Cardiac muscle cell (in vitro differentiated cells and primary cell): ENCODE results near the gene TMEM134. TPM values are rescaled to one million over a fixed set of nuclear protein-coding genes. Genes with fewer than 3 reads are reported as not detected.

ENCODE experiments used
- DNase-seq, 2 donors: peaks; one replicate each; pipeline versions ENCODE4 v3.0.0 to v3.0.0-alpha.2; 2010 to 2017; ENCODE audit warnings: low read depth in 1 of 2, low spot score in 1 of 2
- H3K27ac ChIP-seq: fragments of 200-600 bp; sonication (generic); 2 replicates; pipeline ENCODE4 v1.5.1; 2016
- H3K27me3 ChIP-seq: fragments of 200-600 bp; sonication (generic); 2 replicates; pipeline ENCODE4 v1.6.0; 2016; ENCODE audit warnings: control low read depth
- H3K36me3 ChIP-seq: fragments of 200-600 bp; sonication (generic); 2 replicates; pipeline ENCODE4 v1.5.1; 2016; ENCODE audit warnings: control low read depth
- H3K4me1 ChIP-seq: fragments of 200-600 bp; sonication (generic); 2 replicates; pipeline ENCODE4 v1.8.1; 2017; ENCODE audit warnings: low read depth, mild to moderate bottlenecking, mixed run types
- H3K4me3 ChIP-seq: fragments of 200-600 bp; sonication (generic); 2 replicates; pipeline ENCODE4 v1.5.1; 2016; ENCODE audit warnings: mild to moderate bottlenecking
- H3K9me3 ChIP-seq: fragments of 200-600 bp; sonication (generic); 2 replicates; pipeline ENCODE4 v1.5.1; 2017; ENCODE audit warnings: low read depth, mild to moderate bottlenecking, control low read depth
- CTCF ChIP-seq: IDR thresholded peaks from 2 replicates; pipeline ENCODE4 v1.5.1; 2012; ENCODE audit warnings: low read depth, mild to moderate bottlenecking, low read length
- polyA plus RNA-seq: library from polyadenylated mRNA; unstranded; fragments of >200 nt; fragmentation: Nextera tagmentation; extraction: Ambion mirVana; gene quantifications from 2 replicates; pipeline ENCODE4 v1.2.1, GENCODE V29; 2016
- total RNA-seq: library from RNA; depleted of rRNA; stranded (reverse); fragments of >200 nt; gene quantifications from 2 replicates; pipeline ENCODE4 v1.2.3, GENCODE V29; 2016

The TMEM134 gene
- total and polyA plus RNA-seq, 2 experiments from 2014 or later: 255 to 326 TPM

DNA sequence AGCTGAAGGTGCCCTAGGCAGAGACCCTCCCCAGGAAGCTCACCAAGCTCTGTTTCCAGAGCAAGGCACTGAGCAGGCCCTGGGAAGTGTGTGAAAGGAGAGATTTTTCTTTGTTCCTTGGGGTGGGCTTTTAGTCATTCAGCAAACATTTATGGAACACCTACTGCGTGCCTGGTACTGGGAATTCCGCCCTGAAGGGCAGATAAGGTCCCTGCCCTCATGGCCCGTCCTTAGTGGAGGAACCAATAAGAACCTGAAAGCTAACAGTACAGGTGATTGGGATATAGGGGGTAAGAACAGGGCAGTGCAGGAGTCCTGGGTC lies 3.9 kb downstream of the TMEM134 start:
- peaks cover 4% of the 10 kb centered on the region for H3K4me1 ChIP-seq
- no peaks in the 10 kb centered on the region for H3K27me3 ChIP-seq
- no peak for DNase-seq
- H3K4me3 ChIP-seq: peak overlapping the region; percentile 54
- H3K36me3 ChIP-seq: no peaks in the 10 kb centered on the region
- H3K9me3 ChIP-seq: no peaks in the 10 kb centered on the region
- no peak for TF ChIP-seq CTCF
- peak overlapping the region; percentile 83 for H3K27ac ChIP-seq

DNA sequence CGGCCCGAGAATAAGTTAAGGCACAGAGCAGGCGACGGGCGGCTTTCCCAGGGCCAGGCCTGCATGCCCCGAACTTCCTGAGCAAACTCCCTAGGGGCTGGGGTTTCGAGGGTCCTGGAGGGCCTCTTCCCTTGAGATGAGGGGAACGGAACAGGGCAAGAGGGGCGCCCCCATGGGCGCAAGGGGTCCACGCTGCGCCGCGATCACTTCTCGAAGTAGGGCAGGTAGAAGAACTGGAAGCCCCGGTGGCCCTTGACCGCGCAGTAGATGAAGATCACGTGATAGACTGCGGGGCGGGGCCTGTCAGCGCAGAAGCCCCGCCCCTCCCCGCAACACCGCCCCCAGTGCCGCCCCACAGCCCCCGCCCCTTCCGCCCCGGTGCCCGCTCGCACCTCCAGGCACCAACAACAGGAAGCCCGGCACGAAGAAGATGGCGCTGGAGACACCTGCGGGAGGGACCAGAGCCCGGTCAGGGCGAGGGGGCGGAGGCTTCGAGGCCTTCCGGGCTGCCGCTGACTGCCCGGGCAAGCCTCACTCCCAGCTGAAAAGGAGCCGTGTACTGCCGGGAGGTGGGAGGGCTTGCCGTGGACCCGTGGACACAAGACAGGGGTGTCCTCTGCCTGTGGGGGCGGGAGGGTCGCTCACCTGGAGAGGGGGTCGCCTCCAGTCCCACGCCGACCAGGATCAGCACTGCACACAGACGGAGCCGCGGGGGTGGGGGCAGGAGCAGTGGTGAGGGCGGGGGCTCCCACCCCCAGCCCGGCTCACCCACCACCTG lies 4.5 kb downstream of the TMEM134 start:
- Histone ChIP-seq H3K4me3 (peak overlapping the region; percentile 54), H3K36me3 (no peaks in the 10 kb centered on the region), H3K9me3 (no peaks in the 10 kb centered on the region), H3K27me3 (no peaks in the 10 kb centered on the region), H3K27ac (peak overlapping the region; percentile 83), H3K4me1 (peaks cover 4% of the 10 kb centered on the region)
- DNase-seq: peak; percentile 75 to 90
- TF ChIP-seq CTCF: no peak

DNA sequence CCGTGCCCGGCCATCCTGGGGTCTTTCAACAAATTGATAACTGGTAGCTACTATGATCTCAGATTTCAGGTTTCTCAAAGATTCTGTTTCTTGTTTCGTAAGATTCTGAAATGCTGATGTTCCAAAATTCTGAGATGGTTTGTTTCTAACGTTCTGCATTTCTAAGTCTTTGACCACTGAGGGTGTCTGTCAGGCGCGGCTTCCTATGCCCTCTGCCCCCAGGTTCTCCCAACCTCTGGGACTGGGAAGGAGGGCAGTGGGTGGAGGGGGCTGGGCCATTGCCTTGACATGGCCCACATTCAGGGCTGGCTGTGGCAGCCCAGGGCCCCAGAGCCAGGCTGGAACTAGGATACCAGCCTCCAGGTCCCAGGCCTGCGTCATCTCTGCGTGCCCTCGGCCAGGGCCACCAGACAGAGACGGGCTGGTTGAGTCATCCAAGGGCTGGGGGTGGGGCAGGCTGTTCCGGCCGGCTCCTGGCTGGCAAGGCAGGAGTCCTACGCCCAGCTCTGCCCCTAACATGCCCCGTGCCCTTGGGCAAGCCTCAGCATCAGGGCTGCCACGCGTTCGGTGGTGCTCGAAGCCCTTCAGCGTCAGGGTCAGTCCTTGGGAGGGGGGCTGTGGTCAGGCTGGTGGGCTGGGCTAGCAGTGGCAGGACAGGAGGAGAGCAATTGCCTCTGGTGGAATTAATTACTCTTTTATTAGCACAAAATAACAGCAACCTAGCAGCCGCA lies 5.2 kb downstream of the TMEM134 start:
- TF ChIP-seq CTCF: no peak
- no peaks in the 10 kb centered on the region for H3K9me3 ChIP-seq
- no peak overlapping the region for H3K4me3 ChIP-seq
- no peaks in the 10 kb centered on the region for H3K36me3 ChIP-seq
- no peak for DNase-seq
- no peaks in the 10 kb centered on the region for H3K27me3 ChIP-seq
- peaks cover 4% of the 10 kb centered on the region for H3K4me1 ChIP-seq
- peak overlapping the region; percentile 44 for H3K27ac ChIP-seq

GRCh38 chr11:67463186-67463585 lies 5.9 kb downstream of the TMEM134 start:
- Histone ChIP-seq H3K4me1 (peaks cover 3% of the 10 kb centered on the region), H3K27ac (no peak overlapping the region), H3K9me3 (no peaks in the 10 kb centered on the region), H3K27me3 (no peaks in the 10 kb centered on the region), H3K36me3 (no peaks in the 10 kb centered on the region), H3K4me3 (no peak overlapping the region)
- no peak for DNase-seq
- no peak for TF ChIP-seq CTCF

- TF ChIP-seq CTCF: no peak
- DNase-seq: no peak
- Histone ChIP-seq H3K4me1 (no peaks in the 10 kb centered on the region), H3K36me3 (no peaks in the 10 kb centered on the region), H3K27me3 (no peaks in the 10 kb centered on the region), H3K4me3 (no peak overlapping the region), H3K9me3 (no peaks in the 10 kb centered on the region), H3K27ac (no peak overlapping the region)
Measured at GRCh38 chr11:67458266-67458665, 10.8 kb downstream of the TMEM134 start.
